HG02884 (cell line): ENCODE data around the gene CCDC102B.
A peak's percentile ranks its signal among the peaks of the same experiment; 100 is the strongest.
"Not testable (repeated sequence)": the region's sequence is repeated elsewhere in the genome, so short reads cannot be mapped to it uniquely, and the experiment has no call there.

Source experiments
- ATAC-seq: cut with Tn5 transposase; IDR thresholded peaks from one replicate; pipeline ENCODE4 v1.9.1; 2021; ENCODE audit warnings: mild to moderate bottlenecking, moderate library complexity; ENCODE audit not compliant: unreplicated experiment

The CCDC102B gene

GRCh38 chr18:68969027-68969426 is 171.1 kb downstream of the CCDC102B start:
- ATAC-seq, result no peak

- ATAC-seq, result no peak
Measured at GRCh38 chr18:68972176-68972575, 174.3 kb downstream of the CCDC102B start.

GRCh38 chr18:68979737-68980136 is 181.9 kb downstream of the CCDC102B start:
- no peak for ATAC-seq

- ATAC-seq, result no peak
Measured at GRCh38 chr18:68983126-68983525, 185.2 kb downstream of the CCDC102B start.

GRCh38 chr18:68984342-68984741 is 186.5 kb downstream of the CCDC102B start:
- ATAC-seq, result no peak

GRCh38 chr18:68985172-68985820 is 187.4 kb downstream of the CCDC102B start:
- no peak for ATAC-seq

GRCh38 chr18:68991286-68991685 is 193.4 kb downstream of the CCDC102B start:
- peak; percentile 68 for ATAC-seq

GRCh38 chr18:68992719-68993482 is 195.0 kb downstream of the CCDC102B start:
- ATAC-seq, result no peak

- ATAC-seq, result no peak
Measured at GRCh38 chr18:68995675-68996074, 197.8 kb downstream of the CCDC102B start.

- ATAC-seq, result no peak
Measured at GRCh38 chr18:68997845-68998244, 200.0 kb downstream of the CCDC102B start.

- no peak for ATAC-seq
Measured at GRCh38 chr18:69000366-69000765, 202.5 kb downstream of the CCDC102B start.

- no peak for ATAC-seq
Measured at GRCh38 chr18:69002233-69002632, 204.4 kb downstream of the CCDC102B start.

GRCh38 chr18:69006212-69006611 is 208.3 kb downstream of the CCDC102B start:
- ATAC-seq, result not testable (repeated sequence)

GRCh38 chr18:69008538-69008937 is 210.7 kb downstream of the CCDC102B start:
- ATAC-seq, result no peak

- no peak for ATAC-seq
Measured at GRCh38 chr18:69021211-69021805, 223.4 kb downstream of the CCDC102B start.

GRCh38 chr18:69022426-69022825 is 224.5 kb downstream of the CCDC102B start:
- ATAC-seq, result no peak

GRCh38 chr18:69031571-69031970 is 233.7 kb downstream of the CCDC102B start:
- ATAC-seq, result no peak

- ATAC-seq, result no peak
Measured at GRCh38 chr18:69032009-69032408, 234.1 kb downstream of the CCDC102B start.

GRCh38 chr18:69035756-69036155 is 237.9 kb downstream of the CCDC102B start:
- no peak for ATAC-seq

GRCh38 chr18:69044215-69044614 is 246.3 kb downstream of the CCDC102B start:
- ATAC-seq, result no peak

- no peak for ATAC-seq
Measured at GRCh38 chr18:69064063-69064462, 266.2 kb downstream of the CCDC102B start.

GRCh38 chr18:69067048-69067447 is 269.2 kb downstream of the CCDC102B start:
- ATAC-seq, result no peak
